Keratinocyte (primary cell): Measurements from ENCODE around the gene HIGD1C. TPM values are rescaled to one million over a fixed set of nuclear protein-coding genes. Genes with fewer than 3 reads are reported as not detected.

ENCODE experiments used
- DNase-seq: peaks from one replicate; pipeline ENCODE4 v3.0.0-alpha.2; 2011; ENCODE audit warnings: low read depth, missing footprints, low spot score
- FAIRE-seq: peaks from 2 replicates; lab custom pipeline; 2011; peaks lifted over from hg19 to GRCh38; lab: Jason Lieb, UNC
- H2AFZ ChIP-seq: 2 replicates; pipeline ENCODE4 v1.6.0; 2012; ENCODE audit warnings: low read length, control low read depth, inconsistent platforms; ENCODE audit not compliant: control insufficient read depth
- H3K27ac ChIP-seq: 2 replicates; pipeline ENCODE4 v1.5.1; 2011; ENCODE audit warnings: low read length; ENCODE audit not compliant: control insufficient read depth, insufficient read depth
- H3K27me3 ChIP-seq: 3 replicates; pipeline ENCODE4 v1.6.0; 2011; ENCODE audit warnings: low read length; ENCODE audit not compliant: control insufficient read depth, insufficient read depth; ENCODE audit errors: extremely low read depth
- H3K36me3 ChIP-seq, 2 experiments: 2 replicates in 1 of 2; 3 replicates in 1 of 2; pipeline ENCODE4 v1.5.1; 2011; ENCODE audit warnings: low read length in 2 of 2, mild to moderate bottlenecking in 1 of 2; ENCODE audit not compliant: control insufficient read depth in 2 of 2, insufficient read depth in 2 of 2; ENCODE audit errors: extremely low read depth in 1 of 2
- H3K4me1 ChIP-seq: 3 replicates; pipeline ENCODE4 v1.5.1; 2011; ENCODE audit warnings: low read length; ENCODE audit not compliant: control insufficient read depth, insufficient read depth; ENCODE audit errors: extremely low read depth
- H3K4me2 ChIP-seq: 3 replicates; pipeline ENCODE4 v1.6.0; 2011; ENCODE audit warnings: low read depth, low read length; ENCODE audit not compliant: control insufficient read depth, insufficient read depth; ENCODE audit errors: extremely low read depth
- H3K4me3 ChIP-seq, 3 experiments: fragments of 200-600 bp in 1 of 3; sonication (generic) in 1 of 3; 2 replicates in 2 of 3; 3 replicates in 1 of 3; pipeline ENCODE4 v1.5.1; 2011 to 2016; ENCODE audit warnings: low read length in 3 of 3, mild to moderate bottlenecking in 3 of 3, control low read depth in 2 of 3, inconsistent platforms in 1 of 3, low read depth in 1 of 3, mixed read lengths in 1 of 3, mixed run types in 1 of 3, moderate library complexity in 1 of 3; ENCODE audit not compliant: control insufficient read depth in 2 of 3, insufficient read depth in 2 of 3; ENCODE audit errors: extremely low read depth in 1 of 3
- H3K79me2 ChIP-seq: 2 replicates; pipeline ENCODE4 v1.6.0; 2012; ENCODE audit warnings: low read length; ENCODE audit not compliant: control insufficient read depth, insufficient read depth
- H3K9ac ChIP-seq: 3 replicates; pipeline ENCODE4 v1.6.0; 2011; ENCODE audit warnings: low read length; ENCODE audit not compliant: control insufficient read depth, insufficient read depth; ENCODE audit errors: extremely low read depth
- H3K9me1 ChIP-seq: 3 replicates; pipeline ENCODE4 v1.6.0; 2011; ENCODE audit warnings: low read length; ENCODE audit not compliant: control insufficient read depth, insufficient read depth; ENCODE audit errors: extremely low read depth
- H3K9me3 ChIP-seq: 2 replicates; pipeline ENCODE4 v1.5.1; 2012; ENCODE audit warnings: low read depth, low read length; ENCODE audit not compliant: control insufficient read depth
- H4K20me1 ChIP-seq: 3 replicates; pipeline ENCODE4 v1.6.0; 2011; ENCODE audit warnings: low read length; ENCODE audit not compliant: control insufficient read depth, insufficient read depth; ENCODE audit errors: extremely low read depth
- CTCF ChIP-seq, 3 experiments: IDR thresholded peaks in 1 of 3; conservative IDR thresholded peaks in 1 of 3; optimal IDR thresholded peaks in 1 of 3; 2 replicates in 2 of 3; 3 replicates in 1 of 3; pipeline versions ENCODE3 to v1.5.1; 2011; ENCODE audit warnings: low read length in 3 of 3, mild to moderate bottlenecking in 3 of 3, moderate library complexity in 2 of 3, control low read depth in 1 of 3, inconsistent platforms in 1 of 3; ENCODE audit not compliant: insufficient read depth in 2 of 3; ENCODE audit errors: extremely low read depth in 1 of 3
- EZH2 ChIP-seq: IDR thresholded peaks from one replicate; pipeline ENCODE4 v1.6.1; 2012; ENCODE audit warnings: inconsistent platforms, mild to moderate bottlenecking, low read length, moderate library complexity
- dilution Hi-C: fragments of 300-500 bp; cut with MboI; formaldehyde crosslinking; loops from one replicate; pipeline ENCODE4 v1.7.0; 2020; ENCODE audit warnings: low sequenced_read_pairs; ENCODE audit not compliant: extremely low pct_ligation_motif_present
- polyA plus RNA-seq, 5 experiments: library from polyadenylated mRNA; depleted of rRNA in 3 of 5; stranded (reverse) in 3 of 5; stranded (forward) in 1 of 5; unstranded in 1 of 5; fragments of >200 nt; gene quantifications; 1 replicate in 1 of 5; 2 replicates in 3 of 5; 3 replicates in 1 of 5; pipeline versions ENCODE4 v1.2.1 to v1.2.3, GENCODE V29; 2011 to 2012; ENCODE audit warnings: missing spikeins in 2 of 5, low read depth in 1 of 5, low replicate concordance in 1 of 5

The HIGD1C gene
- polyA plus RNA-seq, 1 donor (not counting 4 experiments of a cell fraction or from before 2014, with no cell fraction given), result not detected

GRCh38 chr12:51000245-51000644, 47.9 kb downstream of the HIGD1C start:
- Histone ChIP-seq H4K20me1 (no peaks in the 10 kb centered on the region), H3K27me3 (no peaks in the 10 kb centered on the region), H3K79me2 (no peaks in the 10 kb centered on the region), H2AFZ (no peak overlapping the region), H3K27ac (no peak overlapping the region), H3K9me1 (no peaks in the 10 kb centered on the region), H3K9ac (no peak overlapping the region), H3K36me3 (peaks cover 9 to 12% of the 10 kb centered on the region in 2 experiments), H3K4me3 (no peak overlapping the region), H3K9me3 (no peaks in the 10 kb centered on the region), H3K4me1 (peaks cover 11% of the 10 kb centered on the region), H3K4me2 (no peak overlapping the region)
- dilution Hi-C loops, result no loop called here
- DNase-seq (no peak), FAIRE-seq (no peak)
- TF ChIP-seq EZH2, result no peak
- peak in 1 of 3 experiments; percentile 19 for TF ChIP-seq CTCF (optimal IDR thresholded peaks at IDR 0.05 in 1 of 3, IDR thresholded peaks at IDR 0.05 in 1 of 3, conservative IDR thresholded peaks at IDR 0.05 in 1 of 3; ENCODE audit: extremely low read depth in 1 of 3, insufficient read depth in 2 of 3, low read length in 3 of 3)

- no peak overlapping the region for H3K9ac ChIP-seq
- FAIRE-seq (no peak), DNase-seq (no peak)
- no peaks in the 10 kb centered on the region for H3K9me3 ChIP-seq
- TF ChIP-seq CTCF (optimal IDR thresholded peaks at IDR 0.05 in 1 of 3, IDR thresholded peaks at IDR 0.05 in 1 of 3, conservative IDR thresholded peaks at IDR 0.05 in 1 of 3; ENCODE audit: extremely low read depth in 1 of 3, insufficient read depth in 2 of 3, low read length in 3 of 3) (no peak), EZH2 (no peak)
- no peak overlapping the region for H2AFZ ChIP-seq
- H3K4me3 ChIP-seq, result no peak overlapping the region
- H3K27ac ChIP-seq, result no peak overlapping the region
- no peaks in the 10 kb centered on the region for H4K20me1 ChIP-seq
- H3K9me1 ChIP-seq, result no peaks in the 10 kb centered on the region
- no peaks in the 10 kb centered on the region for H3K27me3 ChIP-seq
- peaks cover 7 to 10% of the 10 kb centered on the region in 2 experiments for H3K36me3 ChIP-seq
- peaks cover 5% of the 10 kb centered on the region for H3K4me1 ChIP-seq
- dilution Hi-C loops, result no loop called here
- no peak overlapping the region for H3K4me2 ChIP-seq
- H3K79me2 ChIP-seq, result no peaks in the 10 kb centered on the region
Measured at GRCh38 chr12:51001799-51002198, 49.5 kb downstream of the HIGD1C start.
